WTC11 (cell line): ENCODE results near the gene DEPDC4.

ENCODE experiments used
- CREB1 ChIP-seq: sonication (generic); formaldehyde crosslinking; IDR thresholded peaks from 2 replicates; pipeline ENCODE4 v1.8.0; 2023; ENCODE audit warnings: mild to moderate bottlenecking, missing genetic modification reagents
- FOXJ3 ChIP-seq: sonication (generic); formaldehyde crosslinking; IDR thresholded peaks from 2 replicates; pipeline ENCODE4 v1.9.0; 2021; ENCODE audit warnings: missing genetic modification reagents, mild to moderate bottlenecking, borderline replicate concordance
- FOXP1 ChIP-seq: sonication (generic); formaldehyde crosslinking; IDR thresholded peaks from 2 replicates; pipeline ENCODE4 v1.8.0; 2022; ENCODE audit warnings: missing genetic modification reagents, mild to moderate bottlenecking, moderate library complexity, borderline replicate concordance
- KAT7 ChIP-seq: sonication (generic); formaldehyde crosslinking; IDR thresholded peaks from 2 replicates; pipeline ENCODE4 v1.8.1; 2023; ENCODE audit warnings: missing genetic modification reagents, mild to moderate bottlenecking, borderline replicate concordance
- MYBL2 ChIP-seq: sonication (generic); formaldehyde crosslinking; IDR thresholded peaks from 2 replicates; pipeline ENCODE4 v1.8.1; 2023; ENCODE audit warnings: mild to moderate bottlenecking, moderate library complexity, missing genetic modification reagents
- ZBTB21 ChIP-seq: sonication (generic); formaldehyde crosslinking; IDR thresholded peaks from 2 replicates; pipeline ENCODE4 v1.8.1; 2023; ENCODE audit warnings: mild to moderate bottlenecking, missing genetic modification reagents, borderline replicate concordance
- ZNF232 ChIP-seq: sonication (generic); formaldehyde crosslinking; IDR thresholded peaks from 2 replicates; pipeline ENCODE4 v1.8.0; 2022; ENCODE audit warnings: mild to moderate bottlenecking, missing genetic modification reagents
- ZNF416 ChIP-seq: fragments of 250-450 bp; sonication (Bioruptor Pico); IDR thresholded peaks from 2 replicates; pipeline ENCODE4 v1.9.0; 2021; ENCODE audit warnings: mild to moderate bottlenecking, inconsistent platforms
- TF ChIP-seq, protein P1 (sequence below): fragments of 200-600 bp; IDR thresholded peaks from 2 replicates; pipeline ENCODE4 v1.8.0; 2022; ENCODE audit warnings: antibody characterized with exemption
- TF ChIP-seq, protein P2 (sequence below): sonication (generic); formaldehyde crosslinking; IDR thresholded peaks from 2 replicates; pipeline ENCODE4 v1.8.1; 2023; ENCODE audit warnings: mild to moderate bottlenecking, moderate library complexity, missing genetic modification reagents
- TF ChIP-seq, protein P3 (sequence below): sonication (generic); formaldehyde crosslinking; IDR thresholded peaks from 2 replicates; pipeline ENCODE4 v1.8.1; 2023; ENCODE audit warnings: mild to moderate bottlenecking, missing genetic modification reagents, borderline replicate concordance
- TF ChIP-seq, protein P4 (sequence below): sonication (generic); formaldehyde crosslinking; conservative IDR thresholded peaks from 2 replicates; pipeline ENCODE4 v1.8.1; 2022; ENCODE audit warnings: mild to moderate bottlenecking, missing genetic modification reagents
- TF ChIP-seq, protein P5 (sequence below): sonication (generic); formaldehyde crosslinking; IDR thresholded peaks from 2 replicates; pipeline ENCODE4 v1.8.0; 2022; ENCODE audit warnings: missing genetic modification reagents
- TF ChIP-seq, protein P6 (sequence below): sonication (generic); formaldehyde crosslinking; IDR thresholded peaks from 2 replicates; pipeline ENCODE4 v1.8.1; 2023; ENCODE audit warnings: mild to moderate bottlenecking, missing genetic modification reagents

DNA sequence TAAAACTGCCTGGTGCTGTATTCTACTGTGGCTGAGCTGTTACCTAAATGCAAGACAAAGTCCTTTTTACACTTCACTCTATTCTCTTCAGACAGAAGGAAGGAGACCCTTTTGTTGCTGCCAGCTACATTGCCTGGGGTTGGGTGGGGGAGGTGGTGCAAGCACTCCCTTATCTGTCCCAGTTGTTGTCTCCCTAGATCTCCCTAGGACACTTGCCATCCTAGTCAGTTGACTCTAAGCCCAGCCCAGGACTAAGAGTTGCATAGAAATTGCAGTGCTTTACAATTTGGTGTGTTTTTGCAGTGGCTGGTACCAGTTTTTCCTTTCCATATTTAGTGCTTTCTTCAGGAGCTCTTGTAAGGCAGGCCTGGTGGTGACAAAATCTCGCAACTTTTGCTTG is 35.2 kb upstream of the DEPDC4 start:
- TF ChIP-seq, protein P1, sequence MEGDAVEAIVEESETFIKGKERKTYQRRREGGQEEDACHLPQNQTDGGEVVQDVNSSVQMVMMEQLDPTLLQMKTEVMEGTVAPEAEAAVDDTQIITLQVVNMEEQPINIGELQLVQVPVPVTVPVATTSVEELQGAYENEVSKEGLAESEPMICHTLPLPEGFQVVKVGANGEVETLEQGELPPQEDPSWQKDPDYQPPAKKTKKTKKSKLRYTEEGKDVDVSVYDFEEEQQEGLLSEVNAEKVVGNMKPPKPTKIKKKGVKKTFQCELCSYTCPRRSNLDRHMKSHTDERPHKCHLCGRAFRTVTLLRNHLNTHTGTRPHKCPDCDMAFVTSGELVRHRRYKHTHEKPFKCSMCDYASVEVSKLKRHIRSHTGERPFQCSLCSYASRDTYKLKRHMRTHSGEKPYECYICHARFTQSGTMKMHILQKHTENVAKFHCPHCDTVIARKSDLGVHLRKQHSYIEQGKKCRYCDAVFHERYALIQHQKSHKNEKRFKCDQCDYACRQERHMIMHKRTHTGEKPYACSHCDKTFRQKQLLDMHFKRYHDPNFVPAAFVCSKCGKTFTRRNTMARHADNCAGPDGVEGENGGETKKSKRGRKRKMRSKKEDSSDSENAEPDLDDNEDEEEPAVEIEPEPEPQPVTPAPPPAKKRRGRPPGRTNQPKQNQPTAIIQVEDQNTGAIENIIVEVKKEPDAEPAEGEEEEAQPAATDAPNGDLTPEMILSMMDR: no peak
- no peak for TF ChIP-seq FOXJ3 (CRISPR knock-in tag)
- TF ChIP-seq MYBL2 (CRISPR knock-in tag): no peak
- TF ChIP-seq CREB1 (CRISPR knock-in tag): no peak
- TF ChIP-seq ZNF232 (CRISPR knock-in tag): no peak
- TF ChIP-seq, protein P2, sequence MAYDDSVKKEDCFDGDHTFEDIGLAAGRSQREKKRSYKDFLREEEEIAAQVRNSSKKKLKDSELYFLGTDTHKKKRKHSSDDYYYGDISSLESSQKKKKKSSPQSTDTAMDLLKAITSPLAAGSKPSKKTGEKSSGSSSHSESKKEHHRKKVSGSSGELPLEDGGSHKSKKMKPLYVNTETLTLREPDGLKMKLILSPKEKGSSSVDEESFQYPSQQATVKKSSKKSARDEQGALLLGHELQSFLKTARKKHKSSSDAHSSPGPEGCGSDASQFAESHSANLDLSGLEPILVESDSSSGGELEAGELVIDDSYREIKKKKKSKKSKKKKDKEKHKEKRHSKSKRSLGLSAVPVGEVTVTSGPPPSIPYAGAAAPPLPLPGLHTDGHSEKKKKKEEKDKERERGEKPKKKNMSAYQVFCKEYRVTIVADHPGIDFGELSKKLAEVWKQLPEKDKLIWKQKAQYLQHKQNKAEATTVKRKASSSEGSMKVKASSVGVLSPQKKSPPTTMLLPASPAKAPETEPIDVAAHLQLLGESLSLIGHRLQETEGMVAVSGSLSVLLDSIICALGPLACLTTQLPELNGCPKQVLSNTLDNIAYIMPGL (CRISPR knock-in tag): no peak
- TF ChIP-seq, protein P3, sequence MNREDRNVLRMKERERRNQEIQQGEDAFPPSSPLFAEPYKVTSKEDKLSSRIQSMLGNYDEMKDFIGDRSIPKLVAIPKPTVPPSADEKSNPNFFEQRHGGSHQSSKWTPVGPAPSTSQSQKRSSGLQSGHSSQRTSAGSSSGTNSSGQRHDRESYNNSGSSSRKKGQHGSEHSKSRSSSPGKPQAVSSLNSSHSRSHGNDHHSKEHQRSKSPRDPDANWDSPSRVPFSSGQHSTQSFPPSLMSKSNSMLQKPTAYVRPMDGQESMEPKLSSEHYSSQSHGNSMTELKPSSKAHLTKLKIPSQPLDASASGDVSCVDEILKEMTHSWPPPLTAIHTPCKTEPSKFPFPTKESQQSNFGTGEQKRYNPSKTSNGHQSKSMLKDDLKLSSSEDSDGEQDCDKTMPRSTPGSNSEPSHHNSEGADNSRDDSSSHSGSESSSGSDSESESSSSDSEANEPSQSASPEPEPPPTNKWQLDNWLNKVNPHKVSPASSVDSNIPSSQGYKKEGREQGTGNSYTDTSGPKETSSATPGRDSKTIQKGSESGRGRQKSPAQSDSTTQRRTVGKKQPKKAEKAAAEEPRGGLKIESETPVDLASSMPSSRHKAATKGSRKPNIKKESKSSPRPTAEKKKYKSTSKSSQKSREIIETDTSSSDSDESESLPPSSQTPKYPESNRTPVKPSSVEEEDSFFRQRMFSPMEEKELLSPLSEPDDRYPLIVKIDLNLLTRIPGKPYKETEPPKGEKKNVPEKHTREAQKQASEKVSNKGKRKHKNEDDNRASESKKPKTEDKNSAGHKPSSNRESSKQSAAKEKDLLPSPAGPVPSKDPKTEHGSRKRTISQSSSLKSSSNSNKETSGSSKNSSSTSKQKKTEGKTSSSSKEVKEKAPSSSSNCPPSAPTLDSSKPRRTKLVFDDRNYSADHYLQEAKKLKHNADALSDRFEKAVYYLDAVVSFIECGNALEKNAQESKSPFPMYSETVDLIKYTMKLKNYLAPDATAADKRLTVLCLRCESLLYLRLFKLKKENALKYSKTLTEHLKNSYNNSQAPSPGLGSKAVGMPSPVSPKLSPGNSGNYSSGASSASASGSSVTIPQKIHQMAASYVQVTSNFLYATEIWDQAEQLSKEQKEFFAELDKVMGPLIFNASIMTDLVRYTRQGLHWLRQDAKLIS (CRISPR knock-in tag): no peak
- no peak for TF ChIP-seq ZBTB21 (CRISPR knock-in tag)
- TF ChIP-seq, protein P4, sequence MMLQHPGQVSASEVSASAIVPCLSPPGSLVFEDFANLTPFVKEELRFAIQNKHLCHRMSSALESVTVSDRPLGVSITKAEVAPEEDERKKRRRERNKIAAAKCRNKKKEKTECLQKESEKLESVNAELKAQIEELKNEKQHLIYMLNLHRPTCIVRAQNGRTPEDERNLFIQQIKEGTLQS: no peak
- TF ChIP-seq, protein P5, sequence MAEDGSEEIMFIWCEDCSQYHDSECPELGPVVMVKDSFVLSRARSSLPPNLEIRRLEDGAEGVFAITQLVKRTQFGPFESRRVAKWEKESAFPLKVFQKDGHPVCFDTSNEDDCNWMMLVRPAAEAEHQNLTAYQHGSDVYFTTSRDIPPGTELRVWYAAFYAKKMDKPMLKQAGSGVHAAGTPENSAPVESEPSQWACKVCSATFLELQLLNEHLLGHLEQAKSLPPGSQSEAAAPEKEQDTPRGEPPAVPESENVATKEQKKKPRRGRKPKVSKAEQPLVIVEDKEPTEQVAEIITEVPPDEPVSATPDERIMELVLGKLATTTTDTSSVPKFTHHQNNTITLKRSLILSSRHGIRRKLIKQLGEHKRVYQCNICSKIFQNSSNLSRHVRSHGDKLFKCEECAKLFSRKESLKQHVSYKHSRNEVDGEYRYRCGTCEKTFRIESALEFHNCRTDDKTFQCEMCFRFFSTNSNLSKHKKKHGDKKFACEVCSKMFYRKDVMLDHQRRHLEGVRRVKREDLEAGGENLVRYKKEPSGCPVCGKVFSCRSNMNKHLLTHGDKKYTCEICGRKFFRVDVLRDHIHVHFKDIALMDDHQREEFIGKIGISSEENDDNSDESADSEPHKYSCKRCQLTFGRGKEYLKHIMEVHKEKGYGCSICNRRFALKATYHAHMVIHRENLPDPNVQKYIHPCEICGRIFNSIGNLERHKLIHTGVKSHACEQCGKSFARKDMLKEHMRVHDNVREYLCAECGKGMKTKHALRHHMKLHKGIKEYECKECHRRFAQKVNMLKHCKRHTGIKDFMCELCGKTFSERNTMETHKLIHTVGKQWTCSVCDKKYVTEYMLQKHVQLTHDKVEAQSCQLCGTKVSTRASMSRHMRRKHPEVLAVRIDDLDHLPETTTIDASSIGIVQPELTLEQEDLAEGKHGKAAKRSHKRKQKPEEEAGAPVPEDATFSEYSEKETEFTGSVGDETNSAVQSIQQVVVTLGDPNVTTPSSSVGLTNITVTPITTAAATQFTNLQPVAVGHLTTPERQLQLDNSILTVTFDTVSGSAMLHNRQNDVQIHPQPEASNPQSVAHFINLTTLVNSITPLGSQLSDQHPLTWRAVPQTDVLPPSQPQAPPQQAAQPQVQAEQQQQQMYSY (CRISPR knock-in tag): no peak
- TF ChIP-seq FOXP1 (CRISPR knock-in tag): no peak
- TF ChIP-seq KAT7 (CRISPR knock-in tag): no peak
- TF ChIP-seq ZNF416 (CRISPR knock-in tag): no peak
- TF ChIP-seq, protein P6, sequence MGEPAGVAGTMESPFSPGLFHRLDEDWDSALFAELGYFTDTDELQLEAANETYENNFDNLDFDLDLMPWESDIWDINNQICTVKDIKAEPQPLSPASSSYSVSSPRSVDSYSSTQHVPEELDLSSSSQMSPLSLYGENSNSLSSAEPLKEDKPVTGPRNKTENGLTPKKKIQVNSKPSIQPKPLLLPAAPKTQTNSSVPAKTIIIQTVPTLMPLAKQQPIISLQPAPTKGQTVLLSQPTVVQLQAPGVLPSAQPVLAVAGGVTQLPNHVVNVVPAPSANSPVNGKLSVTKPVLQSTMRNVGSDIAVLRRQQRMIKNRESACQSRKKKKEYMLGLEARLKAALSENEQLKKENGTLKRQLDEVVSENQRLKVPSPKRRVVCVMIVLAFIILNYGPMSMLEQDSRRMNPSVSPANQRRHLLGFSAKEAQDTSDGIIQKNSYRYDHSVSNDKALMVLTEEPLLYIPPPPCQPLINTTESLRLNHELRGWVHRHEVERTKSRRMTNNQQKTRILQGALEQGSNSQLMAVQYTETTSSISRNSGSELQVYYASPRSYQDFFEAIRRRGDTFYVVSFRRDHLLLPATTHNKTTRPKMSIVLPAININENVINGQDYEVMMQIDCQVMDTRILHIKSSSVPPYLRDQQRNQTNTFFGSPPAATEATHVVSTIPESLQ (CRISPR knock-in tag): no peak
